Caki2 (cell line): Measurements from ENCODE around the gene MEIS1. TPM values are rescaled to one million over a fixed set of nuclear protein-coding genes. Genes with fewer than 3 reads are reported as not detected.
A peak's percentile ranks its signal among the peaks of the same experiment; 100 is the strongest.

Experiments
- DNase-seq: peaks from one replicate; pipeline ENCODE4 v3.0.0-alpha.2; 2015; ENCODE audit warnings: low read depth
- in situ Hi-C: cut with HindIII; loops from 2 replicates; pipeline ENCODE4 v1.10.0; 2016; ENCODE audit warnings: low sequenced_read_pairs, low pct_unique_long_range_greater_than_20kb, mixed read lengths
- total RNA-seq: library from RNA; depleted of rRNA; stranded (reverse); fragments of >200 nt; shearing (Covaris generic); gene quantifications from 2 replicates; pipeline ENCODE4 v1.2.3, GENCODE V29; 2014; ENCODE audit warnings: low replicate concordance

Gene MEIS1
- total RNA-seq, 1 experiment from 2014 or later = 2.7 TPM

DNA sequence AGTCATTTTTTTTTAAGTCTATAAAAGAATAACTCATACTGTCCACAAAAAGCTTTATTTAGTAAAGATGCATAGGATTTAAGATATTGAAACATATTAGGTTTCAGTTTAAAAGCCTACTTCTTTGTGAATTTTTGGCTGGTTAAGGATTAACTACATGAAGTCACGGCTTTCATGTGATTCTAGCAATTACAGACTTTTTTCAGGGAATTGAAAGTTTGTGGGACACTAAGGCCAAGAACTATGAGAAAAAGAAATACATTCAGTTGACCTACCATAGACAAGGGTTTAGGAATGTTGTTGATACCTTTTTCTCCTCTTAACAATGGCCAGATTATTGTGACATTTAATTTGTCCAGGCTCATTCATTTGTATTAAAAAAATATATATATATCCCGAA, 109.3 kb downstream of the MEIS1 start:
- no peak for DNase-seq
- in situ Hi-C loops = no loop called here

DNA sequence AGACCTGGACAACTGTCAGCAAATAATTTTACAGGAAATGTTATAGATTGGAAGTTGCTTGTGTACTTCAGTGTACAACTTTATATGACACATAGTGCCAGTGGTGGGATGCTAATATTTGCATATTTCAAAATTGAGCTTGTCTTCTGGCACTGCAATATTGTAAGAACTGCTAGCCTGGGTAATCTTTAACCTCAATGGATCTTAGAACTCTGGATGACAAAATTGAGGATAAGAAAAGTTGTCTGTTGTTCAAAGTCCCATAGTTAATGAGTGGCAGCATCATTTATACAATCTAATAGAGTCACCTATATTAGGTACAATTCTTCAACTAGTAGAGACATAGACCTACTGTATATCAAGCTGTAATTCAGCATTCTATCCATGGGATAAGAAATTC, 110.3 kb downstream of the MEIS1 start:
- in situ Hi-C loops = no loop called here
- DNase-seq = no peak

DNA sequence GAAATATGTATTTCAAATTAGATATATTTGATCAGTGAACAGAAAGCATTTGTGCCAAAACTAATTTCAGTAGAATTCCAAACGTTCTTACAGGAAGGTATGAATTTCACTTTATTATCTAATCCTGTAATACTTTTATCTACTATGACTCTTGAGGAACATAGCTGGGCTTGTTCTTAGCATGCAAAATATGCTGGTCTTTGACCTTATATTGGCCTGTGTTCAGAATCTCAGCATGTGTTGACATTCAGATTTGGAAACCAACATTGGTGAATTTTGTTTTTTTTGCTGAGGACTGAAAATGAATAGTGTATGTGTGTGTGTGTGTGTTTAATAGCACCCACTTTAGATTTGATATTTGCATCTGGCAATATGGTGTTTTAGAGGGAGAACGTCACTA, 112.2 kb downstream of the MEIS1 start:
- no peak for DNase-seq
- in situ Hi-C loops = no loop called here

DNA sequence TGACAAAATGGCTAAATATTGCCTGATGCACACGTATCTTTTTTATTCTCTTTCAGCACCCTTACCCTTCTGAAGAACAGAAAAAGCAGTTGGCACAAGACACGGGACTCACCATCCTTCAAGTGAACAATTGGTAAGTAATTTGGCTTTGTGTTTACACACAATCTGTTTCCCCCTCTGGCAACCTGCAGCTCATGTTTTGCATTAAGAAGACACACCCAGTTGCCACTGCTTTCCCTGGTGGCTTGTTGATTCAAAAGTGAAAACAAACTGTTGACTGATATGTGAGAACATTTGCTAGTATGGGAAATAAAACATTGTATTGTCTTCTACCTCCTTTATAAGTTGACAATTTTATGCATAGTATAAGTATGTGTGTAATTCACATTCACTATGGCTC, 113.0 kb downstream of the MEIS1 start:
- in situ Hi-C loops = no loop called here
- no peak for DNase-seq

DNA sequence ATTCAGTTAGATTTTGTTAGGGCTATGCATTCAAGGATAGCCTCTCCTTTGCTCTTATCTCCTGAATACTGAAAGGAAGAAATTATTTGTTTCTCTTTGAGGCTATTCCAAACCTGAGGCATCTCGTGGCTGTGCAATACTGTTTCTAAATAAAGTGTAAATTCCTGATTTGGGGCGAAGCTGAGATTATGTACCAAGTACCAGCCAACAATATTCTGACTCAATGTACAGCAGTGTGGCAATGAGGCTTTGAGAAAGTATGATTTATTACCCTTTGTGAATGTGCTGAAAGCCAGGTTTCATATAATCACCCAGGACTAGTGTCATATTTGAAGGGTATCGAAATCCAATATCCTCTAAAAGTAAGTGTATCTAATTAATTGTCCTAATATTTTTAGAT, 113.5 kb downstream of the MEIS1 start:
- DNase-seq = no peak
- in situ Hi-C loops = no loop called here

DNA sequence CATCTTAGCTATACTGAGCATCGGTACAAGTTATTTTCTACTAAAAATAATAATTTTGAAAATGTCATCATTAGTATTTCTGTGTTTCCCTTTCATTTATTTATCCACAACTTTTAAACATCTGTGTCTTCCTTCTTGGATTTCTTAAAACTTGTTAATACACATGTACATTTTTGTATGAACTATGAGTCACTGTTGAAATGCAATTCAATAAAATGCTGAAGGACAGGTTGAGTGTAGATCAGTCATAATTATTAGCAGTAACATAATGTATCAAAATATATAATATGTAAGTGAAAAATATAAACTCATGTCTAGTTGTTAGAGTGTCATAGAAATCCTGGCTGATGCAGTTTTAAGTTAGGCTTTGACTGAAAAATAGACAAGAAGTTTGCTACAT, 115.9 kb downstream of the MEIS1 start:
- in situ Hi-C loops = no loop called here

DNA sequence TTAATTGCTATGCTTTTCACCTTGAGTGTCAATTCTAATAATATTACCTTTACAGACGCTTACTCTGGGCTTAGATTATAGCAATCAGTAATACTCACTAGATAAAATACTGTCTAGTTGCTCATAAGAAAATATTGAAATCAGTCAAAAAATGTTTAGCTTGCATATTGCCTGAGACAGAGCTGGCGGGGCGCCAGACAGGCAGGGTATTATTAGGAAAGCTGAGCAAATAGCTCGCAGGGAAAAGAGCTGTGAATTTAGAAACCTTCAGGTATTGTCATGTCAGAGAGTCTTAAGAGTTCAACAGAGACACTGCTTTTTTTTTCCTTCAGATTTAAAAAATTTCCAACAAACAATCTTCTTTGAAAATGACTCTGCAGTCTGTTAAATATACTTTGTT, 118.4 kb downstream of the MEIS1 start:
- in situ Hi-C loops = no loop called here
- no peak for DNase-seq

More for the DNA sequence above, 115.9 kb downstream of the MEIS1 start:
- DNase-seq = no peak

DNA sequence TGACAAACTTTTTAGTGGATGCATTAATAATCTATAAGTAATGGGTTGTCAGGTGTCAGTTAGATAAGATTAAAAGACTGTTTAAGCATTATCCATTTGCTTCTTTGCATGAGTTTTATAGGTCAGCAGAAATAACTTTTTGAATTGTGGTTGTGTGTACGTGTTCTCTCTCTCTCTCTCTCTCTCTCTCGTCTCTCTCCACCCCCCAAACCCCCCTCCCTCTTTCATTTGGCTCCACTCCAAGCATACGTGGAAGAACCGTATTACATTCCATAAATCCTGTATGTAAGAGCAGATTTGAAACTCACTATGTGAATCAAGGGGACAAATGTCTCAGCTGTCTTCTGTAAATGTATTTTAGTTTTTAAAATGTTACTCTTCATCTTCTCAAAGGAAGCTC, 120.2 kb downstream of the MEIS1 start:
- in situ Hi-C loops = no loop called here
- DNase-seq = no peak

DNA sequence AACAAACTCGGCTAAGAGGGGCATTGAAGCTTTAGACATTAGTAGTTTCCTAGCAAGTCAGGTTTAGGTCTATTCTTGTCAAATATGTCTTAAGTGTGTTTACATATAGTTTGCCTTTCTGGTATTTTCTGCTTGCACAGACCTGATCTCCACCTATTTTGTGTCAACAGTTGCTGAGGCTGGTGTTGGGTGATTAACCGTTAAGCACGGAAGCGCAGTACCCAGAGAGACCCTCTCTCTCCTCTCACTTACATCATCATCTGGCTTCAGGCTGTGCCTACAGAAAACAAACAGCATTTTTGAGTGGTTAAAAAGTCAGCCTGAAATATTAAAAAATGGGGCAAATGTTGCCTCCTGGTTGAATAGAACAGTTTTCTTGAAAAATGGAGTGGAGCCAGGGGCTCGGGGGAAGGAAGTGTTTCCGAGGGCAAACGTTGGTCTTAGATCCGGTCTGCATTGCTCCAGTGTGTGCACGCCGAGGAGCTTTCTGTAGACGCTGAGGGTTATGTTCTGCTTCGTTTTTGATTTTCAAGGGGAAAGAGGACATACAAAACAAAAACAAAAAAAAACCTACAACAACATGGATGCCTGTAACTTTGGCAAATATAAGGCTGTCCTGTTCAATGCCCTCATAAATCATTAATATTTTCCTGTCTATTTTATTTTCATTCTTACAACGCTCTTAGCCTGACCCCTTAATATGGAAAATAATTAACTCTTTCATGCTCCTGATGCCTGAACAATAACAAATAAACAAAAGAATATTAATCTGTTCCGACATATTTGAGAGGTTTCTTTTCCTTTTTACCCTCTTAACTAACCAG, 120.8 kb downstream of the MEIS1 start:
- in situ Hi-C loops = no loop called here
- DNase-seq = no peak

DNA sequence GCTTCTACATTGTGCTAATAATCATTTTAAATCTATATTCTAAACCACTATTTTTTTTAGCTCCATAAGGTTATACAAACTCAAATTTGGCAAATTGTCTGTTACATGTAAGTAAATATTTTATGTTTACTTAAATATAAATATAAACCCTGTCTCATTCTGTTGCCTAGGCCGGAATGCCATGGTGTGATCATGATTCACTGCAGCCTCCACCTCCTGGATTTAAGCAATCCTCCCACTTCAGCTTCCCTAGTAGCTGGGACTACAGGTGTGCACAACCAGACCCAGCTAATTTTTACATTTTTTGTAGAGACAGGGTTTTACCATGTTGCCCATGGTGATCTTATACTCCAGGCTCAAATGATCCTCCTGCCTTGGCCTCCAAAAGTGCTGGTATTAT, 124.7 kb downstream of the MEIS1 start:
- in situ Hi-C loops = no loop called here
- no peak for DNase-seq

DNA sequence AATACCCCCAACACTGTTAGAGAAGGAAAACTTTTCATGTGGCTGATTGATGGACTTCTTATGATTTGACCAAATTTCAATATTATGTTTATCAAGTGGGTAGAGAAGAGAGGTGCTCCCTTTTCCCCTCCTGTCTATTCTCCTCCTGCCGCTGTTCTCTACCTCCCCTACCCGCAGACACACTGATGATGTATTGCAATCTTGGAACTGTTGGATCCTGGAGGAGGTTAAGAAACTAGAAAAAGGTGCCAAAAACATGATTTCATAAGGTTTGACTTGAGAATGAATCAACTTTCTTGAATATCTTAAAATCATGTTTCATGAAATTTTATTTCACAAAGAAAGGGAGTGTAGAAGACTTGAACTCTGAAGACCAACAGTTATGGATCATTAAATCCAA, 125.8 kb downstream of the MEIS1 start:
- DNase-seq = no peak
- in situ Hi-C loops = no loop called here

DNA sequence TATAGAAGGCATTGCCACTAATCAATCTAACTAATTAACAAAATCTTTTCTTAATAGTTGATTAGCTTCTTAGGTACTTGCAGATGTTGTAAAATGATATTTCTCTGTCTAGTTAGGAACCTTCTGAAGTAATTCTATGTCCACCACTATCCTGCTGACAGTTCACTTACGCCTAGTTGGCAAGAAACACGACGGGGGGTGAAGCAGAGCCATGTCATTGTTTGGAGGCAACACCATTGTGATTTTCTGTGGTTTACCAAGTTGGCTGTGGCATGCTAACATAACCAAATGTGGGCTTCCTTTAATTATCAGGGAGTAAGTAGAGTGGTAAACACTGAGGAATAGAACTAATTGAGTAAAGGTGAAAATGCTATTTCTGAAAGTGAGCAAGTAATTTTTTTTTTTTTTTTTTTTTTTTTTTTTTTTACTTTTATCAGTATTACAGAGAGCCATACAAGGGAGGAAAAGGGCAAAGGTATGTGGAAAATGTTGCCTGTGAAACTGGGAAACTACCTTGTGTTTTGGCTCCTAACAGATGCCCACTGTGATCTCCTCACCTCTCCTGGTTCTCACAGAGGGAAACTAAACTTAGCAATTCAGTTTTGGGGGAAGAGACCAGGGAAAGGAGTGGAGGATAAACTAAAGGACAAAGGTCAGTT, 126.8 kb downstream of the MEIS1 start:
- in situ Hi-C loops = no loop called here
- no peak for DNase-seq

DNA sequence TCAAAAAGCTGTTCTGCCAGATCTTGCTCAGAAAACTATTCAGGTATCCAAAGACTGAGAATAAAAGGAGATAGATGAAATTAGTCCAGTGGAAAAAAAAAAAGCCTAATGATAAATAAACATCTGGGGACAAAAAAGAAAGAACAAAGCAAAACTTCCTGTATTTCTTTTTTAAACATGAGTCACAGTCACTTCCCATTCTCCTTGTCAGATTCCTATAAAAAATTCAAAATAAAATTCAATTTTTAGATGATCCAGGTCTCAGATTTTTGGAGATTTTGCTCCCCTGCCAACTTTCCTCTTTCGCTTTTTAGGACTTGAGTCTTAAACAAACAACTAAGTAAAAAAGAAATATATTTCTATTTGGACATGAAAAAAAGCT, 127.4 kb downstream of the MEIS1 start:
- no peak for DNase-seq
- in situ Hi-C loops = no loop called here

DNA sequence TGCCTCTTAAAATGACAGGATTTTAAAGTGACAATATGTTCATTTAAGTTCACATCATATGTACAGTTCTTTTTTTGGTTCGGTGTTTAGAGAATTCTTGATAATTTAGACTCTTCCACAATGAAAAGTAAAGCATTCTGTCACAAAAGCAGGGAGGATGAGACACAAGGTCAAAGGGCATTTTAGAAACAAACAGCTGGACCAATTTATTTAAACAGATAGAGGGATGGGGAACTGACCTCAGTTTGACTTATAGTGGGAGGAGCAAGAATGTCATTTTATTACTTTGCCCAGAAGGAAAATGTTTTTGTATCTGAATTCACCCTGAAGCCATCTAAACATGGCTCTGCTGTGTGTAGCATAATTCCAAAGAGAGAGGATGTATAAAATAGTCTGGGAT, 128.5 kb downstream of the MEIS1 start:
- no peak for DNase-seq
- in situ Hi-C loops = no loop called here

DNA sequence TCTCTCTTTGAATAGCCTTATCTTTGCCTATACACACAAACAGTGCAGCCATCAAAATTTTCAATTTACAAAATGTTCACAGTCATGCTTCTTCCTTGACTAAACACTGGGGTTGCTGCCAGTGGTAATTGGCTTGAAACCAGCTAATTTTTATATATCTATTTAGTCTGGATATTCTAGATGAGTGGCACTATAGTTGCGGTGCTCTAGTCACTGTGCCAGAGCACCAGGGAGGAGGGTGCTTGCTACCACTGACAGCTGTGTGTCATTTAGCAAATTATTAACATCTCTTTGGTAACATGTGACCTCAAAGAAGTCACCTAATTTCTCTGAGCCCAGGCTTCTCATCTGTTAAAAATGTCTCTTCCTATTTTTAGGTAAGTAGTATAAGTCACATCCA, 130.4 kb downstream of the MEIS1 start:
- in situ Hi-C loops = no loop called here
- peak; percentile 38 for DNase-seq

DNA sequence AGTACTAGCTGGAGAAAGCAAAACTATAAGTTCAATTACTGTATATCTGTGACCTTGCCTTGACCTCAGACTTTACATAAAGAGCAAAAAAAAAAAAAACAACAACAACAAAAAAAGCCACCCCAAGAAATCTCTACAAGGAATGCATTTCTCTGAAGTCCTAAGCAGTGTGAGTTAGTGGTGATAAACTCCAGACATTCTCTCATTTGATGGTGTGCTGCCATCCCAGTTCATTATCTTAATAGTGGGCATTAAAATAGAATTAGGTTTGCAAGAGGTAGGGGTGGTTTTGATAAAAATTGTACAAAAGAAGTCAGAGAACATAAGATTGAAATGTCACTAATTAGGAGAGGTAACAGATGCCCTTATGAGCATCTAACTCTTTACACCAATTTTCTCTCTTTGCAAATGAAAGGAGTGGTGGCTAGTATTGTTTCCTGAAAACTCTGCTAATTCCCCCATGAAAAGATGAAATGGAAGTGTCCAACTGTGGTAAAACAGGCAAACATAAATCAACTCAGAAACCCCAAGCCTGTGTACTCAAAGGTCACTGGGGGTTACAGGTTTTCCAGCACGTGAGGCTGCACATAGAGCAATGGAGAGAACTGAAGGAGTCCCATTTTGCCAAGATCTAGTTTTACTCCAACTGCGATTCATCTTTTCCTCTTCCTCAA, 131.9 kb downstream of the MEIS1 start:
- no peak for DNase-seq
- in situ Hi-C loops = no loop called here

DNA sequence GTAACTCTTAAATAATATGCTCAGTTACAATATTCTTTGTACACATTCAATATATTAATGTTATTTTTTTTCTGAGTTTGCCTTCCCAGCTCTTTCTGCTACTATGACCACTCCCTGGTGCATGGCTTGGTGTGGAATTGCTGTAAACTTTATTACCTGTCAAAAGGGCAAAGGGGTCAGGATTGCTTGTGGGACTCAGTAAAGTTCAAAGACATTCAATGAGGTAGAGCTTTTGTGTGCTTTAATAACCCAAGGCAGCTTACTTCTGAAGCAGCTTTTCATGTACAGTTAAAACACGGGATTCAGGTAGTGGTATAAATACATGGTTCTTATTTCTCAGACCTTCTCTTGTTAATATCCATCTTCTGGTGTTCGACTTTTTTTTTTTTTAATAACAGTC, 132.8 kb downstream of the MEIS1 start:
- DNase-seq = no peak
- in situ Hi-C loops = no loop called here

DNA sequence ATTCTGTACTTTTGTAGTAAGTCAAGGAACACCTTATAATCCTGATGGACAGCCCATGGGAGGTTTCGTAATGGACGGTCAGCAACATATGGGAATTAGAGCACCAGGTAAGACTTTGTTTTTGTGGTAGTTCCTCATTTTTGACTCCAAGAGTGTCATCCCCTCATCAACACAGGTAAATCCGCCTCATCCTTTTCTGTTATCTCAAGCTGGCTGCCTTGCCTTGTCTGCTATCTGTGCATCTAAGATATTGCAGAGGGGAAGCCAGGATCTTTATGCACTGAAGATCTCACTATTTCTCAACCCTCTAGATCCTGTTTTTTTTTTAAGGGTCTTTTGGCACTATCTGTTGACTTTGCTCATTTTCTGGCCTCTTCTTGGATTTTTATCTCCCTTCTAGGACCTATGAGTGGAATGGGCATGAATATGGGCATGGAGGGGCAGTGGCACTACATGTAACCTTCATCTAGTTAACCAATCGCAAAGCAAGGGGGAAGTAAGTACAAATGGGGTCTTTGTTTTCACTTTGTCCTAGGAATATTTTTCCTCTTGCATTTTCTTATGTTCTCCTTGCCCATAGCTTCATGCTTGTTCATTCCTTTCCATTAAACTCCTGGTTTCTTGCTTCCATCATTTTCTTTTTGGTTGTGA, 133.8 kb downstream of the MEIS1 start:
- no peak for DNase-seq
- in situ Hi-C loops = no loop called here

DNA sequence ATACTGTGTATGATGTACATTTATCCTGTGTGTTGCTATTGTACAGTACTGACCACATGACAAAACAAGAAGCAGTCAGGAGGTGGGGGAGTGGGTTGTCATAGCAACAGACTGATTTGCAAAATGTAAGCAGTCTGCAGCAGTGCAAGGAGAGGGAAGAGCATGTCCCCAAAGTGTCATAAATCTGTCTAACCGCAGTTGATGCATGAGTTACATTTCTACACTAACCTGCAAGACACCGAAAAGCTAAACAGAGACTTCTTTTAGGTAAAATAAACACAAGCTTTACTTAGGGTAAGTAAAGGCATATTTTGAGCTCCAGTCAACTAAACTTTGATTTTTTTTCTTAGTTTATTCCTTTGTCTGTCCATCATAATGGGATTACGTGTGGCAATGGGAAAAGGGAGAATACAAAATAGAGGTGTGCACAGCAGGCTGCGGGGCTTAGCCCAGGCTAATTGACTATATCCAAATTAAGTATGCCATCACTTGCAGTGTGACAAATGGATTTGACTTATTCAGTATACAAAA, 134.5 kb downstream of the MEIS1 start:
- DNase-seq = peak; percentile 79
- in situ Hi-C loops = no loop called here
